Uterus (tissue), 2 donors: Measurements from ENCODE around the gene GALNT11.

Experiments used
- POLR2A ChIP-seq, 2 donors: fragments of 450-650 bp; IDR thresholded peaks; one replicate each; pipeline ENCODE4 v1.6.1; 2016; ENCODE audit warnings: antibody characterized with exemption in 2 of 2, mild to moderate bottlenecking in 1 of 2, moderate library complexity in 1 of 2
- TF ChIP-seq, protein P1 (sequence below), 4 experiments: fragments of 200-600 bp in 2 of 4; fragments of 450-650 bp in 2 of 4; sonication (generic) in 2 of 4; IDR thresholded peaks; one replicate each; pipeline ENCODE4 v1.5.1; 2016 to 2019; ENCODE audit warnings: antibody characterized with exemption in 4 of 4, mild to moderate bottlenecking in 2 of 4, moderate library complexity in 1 of 4

DNA sequence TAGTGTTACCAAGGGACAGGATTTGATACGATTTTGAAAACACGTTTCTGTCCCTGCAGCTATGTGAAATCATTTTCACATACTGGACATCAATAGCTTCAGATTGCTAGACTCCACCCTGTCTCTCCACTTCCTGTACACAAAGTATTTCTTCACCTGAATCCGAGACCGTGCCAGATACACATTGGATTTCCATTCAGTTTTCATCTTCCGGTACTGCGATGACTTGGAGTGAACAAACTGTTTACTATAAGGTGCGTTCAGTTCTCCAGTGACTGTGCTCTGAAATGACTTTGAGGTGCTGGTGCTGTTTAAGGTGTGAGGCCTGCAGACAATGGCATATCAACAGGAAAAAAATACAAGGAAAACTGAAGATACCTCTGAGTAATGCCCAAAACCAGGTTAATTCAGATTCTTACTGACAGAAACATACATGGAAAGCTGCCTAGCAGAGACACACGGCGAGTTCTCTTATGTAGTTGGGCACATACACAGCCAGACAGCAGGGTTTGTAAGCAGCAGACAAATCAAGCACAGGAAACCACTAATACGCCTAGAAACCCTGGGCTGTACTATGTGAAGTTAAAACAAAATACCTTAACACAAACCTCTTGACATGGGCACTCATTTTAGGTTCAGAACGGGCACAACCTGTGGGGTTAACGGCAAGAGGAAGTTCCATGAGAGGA, 119.2 kb downstream of the GALNT11 start:
- TF ChIP-seq, protein P1, sequence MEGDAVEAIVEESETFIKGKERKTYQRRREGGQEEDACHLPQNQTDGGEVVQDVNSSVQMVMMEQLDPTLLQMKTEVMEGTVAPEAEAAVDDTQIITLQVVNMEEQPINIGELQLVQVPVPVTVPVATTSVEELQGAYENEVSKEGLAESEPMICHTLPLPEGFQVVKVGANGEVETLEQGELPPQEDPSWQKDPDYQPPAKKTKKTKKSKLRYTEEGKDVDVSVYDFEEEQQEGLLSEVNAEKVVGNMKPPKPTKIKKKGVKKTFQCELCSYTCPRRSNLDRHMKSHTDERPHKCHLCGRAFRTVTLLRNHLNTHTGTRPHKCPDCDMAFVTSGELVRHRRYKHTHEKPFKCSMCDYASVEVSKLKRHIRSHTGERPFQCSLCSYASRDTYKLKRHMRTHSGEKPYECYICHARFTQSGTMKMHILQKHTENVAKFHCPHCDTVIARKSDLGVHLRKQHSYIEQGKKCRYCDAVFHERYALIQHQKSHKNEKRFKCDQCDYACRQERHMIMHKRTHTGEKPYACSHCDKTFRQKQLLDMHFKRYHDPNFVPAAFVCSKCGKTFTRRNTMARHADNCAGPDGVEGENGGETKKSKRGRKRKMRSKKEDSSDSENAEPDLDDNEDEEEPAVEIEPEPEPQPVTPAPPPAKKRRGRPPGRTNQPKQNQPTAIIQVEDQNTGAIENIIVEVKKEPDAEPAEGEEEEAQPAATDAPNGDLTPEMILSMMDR (IDR thresholded peaks at IDR 0.05) = no peak
- no peak for TF ChIP-seq POLR2A (IDR thresholded peaks at IDR 0.05)
